Activated naive CD8-positive, alpha-beta T cell treated with anti-CD3 and anti-CD28 coated beads for 36 hours (primary cell): Measurements from ENCODE around the gene ATN1. TPM values are rescaled to one million over a fixed set of nuclear protein-coding genes. Genes with fewer than 3 reads are reported as not detected.
A peak's percentile ranks its signal among the peaks of the same experiment; 100 is the strongest.
"Not testable (repeated sequence)": the region's sequence is repeated elsewhere in the genome, so short reads cannot be mapped to it uniquely, and the experiment has no call there.

Experiments used
- DNase-seq: peaks from one replicate; pipeline ENCODE4 v3.0.0; 2021
- H3K27ac Mint-ChIP-seq: one replicate; pipeline ENCODE4 v1.8.0; 2022; ENCODE audit warnings: mild to moderate bottlenecking, moderate library complexity, mixed read lengths
- H3K27me3 Mint-ChIP-seq: one replicate; pipeline ENCODE4 v1.8.0; 2022; ENCODE audit warnings: mild to moderate bottlenecking, mixed read lengths
- H3K36me3 Mint-ChIP-seq: one replicate; pipeline ENCODE4 v1.8.0; 2021; ENCODE audit warnings: mild to moderate bottlenecking, mixed read lengths
- H3K4me1 Mint-ChIP-seq: one replicate; pipeline ENCODE4 v1.8.0; 2021; ENCODE audit warnings: mixed read lengths
- H3K4me3 Mint-ChIP-seq: one replicate; pipeline ENCODE4 v1.8.0; 2022; ENCODE audit warnings: mild to moderate bottlenecking, moderate library complexity, mixed read lengths
- H3K9me3 Mint-ChIP-seq: one replicate; pipeline ENCODE4 v1.8.0; 2022; ENCODE audit warnings: mixed read lengths
- total RNA-seq, 2 experiments: library from RNA; stranded (reverse); gene quantifications; one replicate each; pipeline ENCODE4 v1.2.3, GENCODE V29; 2021

ATN1 gene
- total RNA-seq, 2 experiments from 2014 or later, result 27.6 to 28.5 TPM

- H3K27me3 Mint-ChIP-seq, result no peaks in the 10 kb centered on the region
- H3K4me1 Mint-ChIP-seq, result peaks cover 19% of the 10 kb centered on the region
- H3K4me3 Mint-ChIP-seq, result no peak overlapping the region
- H3K27ac Mint-ChIP-seq, result no peak overlapping the region
- no peak for DNase-seq
- H3K36me3 Mint-ChIP-seq, result peaks cover 1% of the 10 kb centered on the region
- no peaks in the 10 kb centered on the region for H3K9me3 Mint-ChIP-seq
These were observed 33.4 kb upstream of the ATN1 start for GRCh38 chr12:6894321-6894720.

- no peak overlapping the region for H3K27ac Mint-ChIP-seq
- H3K27me3 Mint-ChIP-seq, result no peaks in the 10 kb centered on the region
- peaks cover 18% of the 10 kb centered on the region for H3K4me1 Mint-ChIP-seq
- H3K9me3 Mint-ChIP-seq, result no peaks in the 10 kb centered on the region
- peaks cover 1% of the 10 kb centered on the region for H3K36me3 Mint-ChIP-seq
- H3K4me3 Mint-ChIP-seq, result no peak overlapping the region
- no peak for DNase-seq
These were observed 30.8 kb upstream of the ATN1 start for GRCh38 chr12:6896846-6897435.

- Mint-ChIP-seq H3K4me1 (peaks cover 12% of the 10 kb centered on the region), H3K9me3 (no peaks in the 10 kb centered on the region), H3K27me3 (no peaks in the 10 kb centered on the region), H3K36me3 (no peaks in the 10 kb centered on the region), H3K27ac (no peak overlapping the region), H3K4me3 (no peak overlapping the region)
- no peak for DNase-seq
These were observed 28.3 kb upstream of the ATN1 start for GRCh38 chr12:6899427-6899826.

- Mint-ChIP-seq H3K9me3 (no peaks in the 10 kb centered on the region), H3K4me1 (peaks cover 12% of the 10 kb centered on the region), H3K36me3 (no peaks in the 10 kb centered on the region), H3K27ac (no peak overlapping the region), H3K27me3 (no peaks in the 10 kb centered on the region), H3K4me3 (no peak overlapping the region)
- peak; percentile 30 for DNase-seq
These were observed 27.8 kb upstream of the ATN1 start for GRCh38 chr12:6899837-6900519.

- Mint-ChIP-seq H3K4me1 (peaks cover 12% of the 10 kb centered on the region), H3K9me3 (no peaks in the 10 kb centered on the region), H3K4me3 (no peak overlapping the region), H3K27ac (no peak overlapping the region), H3K27me3 (no peaks in the 10 kb centered on the region), H3K36me3 (no peaks in the 10 kb centered on the region)
- no peak for DNase-seq
These were observed 25.3 kb upstream of the ATN1 start for GRCh38 chr12:6902448-6902847.

- no peak overlapping the region for H3K27ac Mint-ChIP-seq
- no peak for DNase-seq
- no peaks in the 10 kb centered on the region for H3K36me3 Mint-ChIP-seq
- H3K4me1 Mint-ChIP-seq, result peaks cover 12% of the 10 kb centered on the region
- no peaks in the 10 kb centered on the region for H3K27me3 Mint-ChIP-seq
- H3K4me3 Mint-ChIP-seq, result no peak overlapping the region
- no peaks in the 10 kb centered on the region for H3K9me3 Mint-ChIP-seq
These were observed 24.0 kb upstream of the ATN1 start for GRCh38 chr12:6903722-6904121.

- H3K36me3 Mint-ChIP-seq, result no peaks in the 10 kb centered on the region
- H3K4me3 Mint-ChIP-seq, result no peak within 1 kb of the TSS
- no peak within 1 kb of the TSS for H3K27ac Mint-ChIP-seq
- DNase-seq, result peak; percentile 97
- no peaks in the 10 kb centered on the region for H3K27me3 Mint-ChIP-seq
- peaks cover 10% of the 10 kb centered on the region for H3K4me1 Mint-ChIP-seq
- no peaks in the 10 kb centered on the region for H3K9me3 Mint-ChIP-seq
These were observed 23.2 kb upstream of the ATN1 start, which contains the start of gene LRRC23 for GRCh38 chr12:6904280-6905276. LRRC23 (plus strand) TSS chr12:6904822; CDS start chr12:6905634, 812 bp downstream.

GRCh38 chr12:6905414-6906040 is 22.2 kb upstream of the ATN1 start:
- H3K9me3 Mint-ChIP-seq, result no peaks in the 10 kb centered on the region
- DNase-seq, result no peak
- H3K4me3 Mint-ChIP-seq, result no peak overlapping the region
- no peaks in the 10 kb centered on the region for H3K36me3 Mint-ChIP-seq
- no peak overlapping the region for H3K27ac Mint-ChIP-seq
- H3K4me1 Mint-ChIP-seq, result peaks cover 2% of the 10 kb centered on the region
- H3K27me3 Mint-ChIP-seq, result no peaks in the 10 kb centered on the region

GRCh38 chr12:6908141-6908540 is 19.6 kb upstream of the ATN1 start:
- H3K27me3 Mint-ChIP-seq, H3K36me3 Mint-ChIP-seq, H3K4me1 Mint-ChIP-seq, DNase-seq, H3K4me3 Mint-ChIP-seq, H3K27ac Mint-ChIP-seq, H3K9me3 Mint-ChIP-seq: not testable (repeated sequence)

GRCh38 chr12:6909421-6910145 is 18.2 kb upstream of the ATN1 start:
- no peak overlapping the region for H3K27ac Mint-ChIP-seq
- H3K4me1 Mint-ChIP-seq, result peaks cover 12% of the 10 kb centered on the region
- H3K9me3 Mint-ChIP-seq, result no peaks in the 10 kb centered on the region
- H3K4me3 Mint-ChIP-seq, result no peak overlapping the region
- H3K27me3 Mint-ChIP-seq, result no peaks in the 10 kb centered on the region
- H3K36me3 Mint-ChIP-seq, result no peaks in the 10 kb centered on the region
- DNase-seq, result no peak

GRCh38 chr12:6912164-6912935 is 15.4 kb upstream of the ATN1 start:
- Mint-ChIP-seq H3K27ac (no peak overlapping the region), H3K36me3 (peaks cover 22% of the 10 kb centered on the region), H3K9me3 (no peaks in the 10 kb centered on the region), H3K27me3 (no peaks in the 10 kb centered on the region), H3K4me1 (peaks cover 23% of the 10 kb centered on the region), H3K4me3 (peak overlapping the region; percentile 59)
- DNase-seq, result no peak

- Mint-ChIP-seq H3K4me3 (peak within 1 kb of the TSS; percentile 100), H3K27ac (peak within 1 kb of the TSS; percentile 90), H3K9me3 (no peaks in the 10 kb centered on the region), H3K36me3 (peaks cover 28% of the 10 kb centered on the region), H3K4me1 (peaks cover 23% of the 10 kb centered on the region), H3K27me3 (no peaks in the 10 kb centered on the region)
- DNase-seq, result peak; percentile 87
These were observed 13.4 kb upstream of the ATN1 start, which contains the start of gene ENO2 for GRCh38 chr12:6914246-6914946. ENO2 (plus strand) TSS chr12:6914580; CDS start chr12:6915833, 1,253 bp downstream.
